CD4-positive, CD25-positive, alpha-beta regulatory T cell (primary cell): ENCODE data around the gene NR4A2. TPM values are rescaled to one million over a fixed set of nuclear protein-coding genes. Genes with fewer than 3 reads are reported as not detected.

Experiments
- ATAC-seq, 2 donors: fragments of 150-1000 bp; cut with Tn5 transposase; one replicate each; pipeline ENCODE4 v1.10.0; 2021; ENCODE audit warnings: low read depth in 2 of 2, moderate number of reproducible peaks in 2 of 2, moderate library complexity in 1 of 2
- DNase-seq, 3 donors: peaks; one replicate each; pipeline versions ENCODE4 v3.0.0 to v3.0.0-alpha.2; 2012 to 2022; ENCODE audit warnings: mixed read lengths in 1 of 3
- H3K27ac ChIP-seq: one replicate; pipeline ENCODE4 v1.7.0; 2013; ENCODE audit warnings: mild to moderate bottlenecking, low read length; ENCODE audit not compliant: insufficient read depth, poor library complexity, severe bottlenecking
- H3K27me3 ChIP-seq: one replicate; pipeline ENCODE4 v1.7.0; 2013; ENCODE audit warnings: low read length; ENCODE audit not compliant: control insufficient read depth, insufficient read depth
- H3K36me3 ChIP-seq: one replicate; pipeline ENCODE4 v1.7.0; 2013; ENCODE audit warnings: mild to moderate bottlenecking, low read length, moderate library complexity; ENCODE audit not compliant: control insufficient read depth, insufficient read depth
- H3K4me1 ChIP-seq: 2 replicates; pipeline ENCODE4 v1.7.0; 2013; ENCODE audit warnings: mild to moderate bottlenecking, low read length; ENCODE audit not compliant: insufficient read depth, control insufficient read depth, poor library complexity, severe bottlenecking
- H3K4me3 ChIP-seq: one replicate; pipeline ENCODE4 v1.7.0; 2013; ENCODE audit warnings: low read depth, mild to moderate bottlenecking, low read length, moderate library complexity
- H3K9me3 ChIP-seq, 2 experiments: 1 replicate in 1 of 2; 2 replicates in 1 of 2; pipeline ENCODE4 v1.7.0; 2013; ENCODE audit warnings: low read length in 2 of 2, mild to moderate bottlenecking in 1 of 2, moderate library complexity in 1 of 2; ENCODE audit not compliant: control insufficient read depth in 2 of 2
- H3K27ac Mint-ChIP-seq, 3 donors: one replicate each; pipeline ENCODE4 v1.8.0; 2020 to 2022; ENCODE audit warnings: mild to moderate bottlenecking in 3 of 3, mixed read lengths in 3 of 3, moderate library complexity in 2 of 3
- H3K27me3 Mint-ChIP-seq: one replicate; pipeline ENCODE4 v1.8.0; 2022; ENCODE audit warnings: mild to moderate bottlenecking, mixed read lengths
- H3K36me3 Mint-ChIP-seq: one replicate; pipeline ENCODE4 v1.8.0; 2020; ENCODE audit warnings: mixed read lengths
- H3K4me1 Mint-ChIP-seq, 4 donors: one replicate each; pipeline ENCODE4 v1.8.0; 2020 to 2022; ENCODE audit warnings: mixed read lengths in 4 of 4, mild to moderate bottlenecking in 1 of 4
- H3K4me3 Mint-ChIP-seq, 4 donors: one replicate each; pipeline ENCODE4 v1.8.0; 2020 to 2022; ENCODE audit warnings: mild to moderate bottlenecking in 4 of 4, mixed read lengths in 4 of 4, moderate library complexity in 3 of 4
- H3K9me3 Mint-ChIP-seq, 7 donors: one replicate each; pipeline ENCODE4 v1.8.0; 2020 to 2022; ENCODE audit warnings: mixed read lengths in 7 of 7, mild to moderate bottlenecking in 3 of 7, moderate library complexity in 2 of 7
- polyA plus RNA-seq, 4 donors: library from polyadenylated mRNA; unstranded; fragments of 300-500 nt; fragmentation: Illumina TruSeq; gene quantifications; one replicate each; pipeline ENCODE4 v1.2.3, GENCODE V29; 2021
- total RNA-seq: library from RNA; stranded (reverse); gene quantifications from one replicate; pipeline ENCODE4 v1.2.3, GENCODE V29; 2022

The NR4A2 gene
- total RNA-seq (398 TPM), polyA plus RNA-seq (10 to 100 TPM; 11.4 to 22.6 (median 13.4) TPM)

GRCh38 chr2:156332534-156333273 is at the start of gene NR4A2:
NR4A2 (minus strand) TSS chr2:156332721; CDS start chr2:156330186, 2,535 bp downstream.
- Histone ChIP-seq H3K36me3 (peaks cover 11% of the 10 kb centered on the region), H3K4me3 (peak within 1 kb of the TSS; percentile 93), H3K27me3 (no peaks in the 10 kb centered on the region), H3K4me1 (peaks cover 35% of the 10 kb centered on the region), H3K27ac (peak within 1 kb of the TSS; percentile 99), H3K9me3 (no peaks in the 10 kb centered on the region)
- H3K4me3 Mint-ChIP-seq = peak within 1 kb of the TSS; percentile 98 to 100 (median 98)
- peaks cover 0 to 8% (median 0%) of the 10 kb centered on the region in 7 donors for H3K9me3 Mint-ChIP-seq
- DNase-seq (peak; percentile 92 to 95 (median 94)), ATAC-seq (peak; percentile 73 to 78)
- peaks cover 9% of the 10 kb centered on the region for H3K36me3 Mint-ChIP-seq
- H3K27ac Mint-ChIP-seq = peak within 1 kb of the TSS; percentile 98 to 100 (median 99)
- H3K27me3 Mint-ChIP-seq = peaks cover 36% of the 10 kb centered on the region
- H3K4me1 Mint-ChIP-seq = peaks cover 16 to 36% (median 35%) of the 10 kb centered on the region in 4 donors

- peak overlapping the region in 2 of 3 donors; percentile 57 to 77 for H3K27ac Mint-ChIP-seq
- Histone ChIP-seq H3K27me3 (peaks cover 2% of the 10 kb centered on the region), H3K4me1 (no peaks in the 10 kb centered on the region), H3K36me3 (no peaks in the 10 kb centered on the region), H3K9me3 (no peaks in the 10 kb centered on the region), H3K27ac (no peak overlapping the region), H3K4me3 (no peak overlapping the region)
- peaks cover 0 to 1% (median 0%) of the 10 kb centered on the region in 7 donors for H3K9me3 Mint-ChIP-seq
- H3K4me1 Mint-ChIP-seq = no peaks in the 10 kb centered on the region
- no peaks in the 10 kb centered on the region for H3K36me3 Mint-ChIP-seq
- H3K27me3 Mint-ChIP-seq = peaks cover 12% of the 10 kb centered on the region
- no peak for DNase-seq
- no peak overlapping the region for H3K4me3 Mint-ChIP-seq
- no peak for ATAC-seq
Observed at GRCh38 chr2:156380117-156380645, 47.7 kb upstream of the NR4A2 start.

GRCh38 chr2:156379714-156380113 is 47.2 kb upstream of the NR4A2 start:
- Mint-ChIP-seq H3K4me3 (no peak overlapping the region), H3K4me1 (no peaks in the 10 kb centered on the region), H3K36me3 (no peaks in the 10 kb centered on the region), H3K27me3 (peaks cover 12% of the 10 kb centered on the region), H3K9me3 (peaks cover 0 to 1% (median 0%) of the 10 kb centered on the region in 7 donors), H3K27ac (peak overlapping the region in 2 of 3 donors; percentile 57 to 77)
- no peak overlapping the region for H3K27ac ChIP-seq
- peaks cover 2% of the 10 kb centered on the region for H3K27me3 ChIP-seq
- H3K4me1 ChIP-seq = no peaks in the 10 kb centered on the region
- no peaks in the 10 kb centered on the region for H3K36me3 ChIP-seq
- no peak overlapping the region for H3K4me3 ChIP-seq
- H3K9me3 ChIP-seq = no peaks in the 10 kb centered on the region
- ATAC-seq (no peak), DNase-seq (no peak)

DNA sequence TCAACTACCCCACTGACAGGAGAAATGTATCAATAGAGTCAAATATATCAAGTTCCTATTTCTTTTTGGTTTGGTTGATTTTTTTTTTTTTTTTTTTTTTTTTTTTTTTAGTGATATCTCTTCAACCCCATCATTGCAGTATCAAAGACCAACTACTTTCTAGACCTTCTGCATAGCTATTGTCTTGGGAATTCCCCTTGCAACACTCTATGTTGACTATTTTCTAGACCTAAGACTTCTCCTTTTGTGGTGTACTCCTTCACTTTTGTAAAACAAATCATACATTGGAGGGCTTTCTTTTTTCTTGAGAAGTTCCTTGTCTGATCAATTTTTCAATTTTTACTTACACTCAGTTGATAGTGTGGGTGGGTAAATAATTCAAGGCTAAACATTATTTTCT is 46.5 kb upstream of the NR4A2 start:
- no peak for DNase-seq
- Histone ChIP-seq H3K36me3 (no peaks in the 10 kb centered on the region), H3K4me3 (no peak overlapping the region), H3K27me3 (peaks cover 2% of the 10 kb centered on the region), H3K27ac (no peak overlapping the region), H3K4me1 (no peaks in the 10 kb centered on the region), H3K9me3 (no peaks in the 10 kb centered on the region)
- no peaks in the 10 kb centered on the region for H3K36me3 Mint-ChIP-seq
- H3K4me3 Mint-ChIP-seq = no peak overlapping the region
- H3K4me1 Mint-ChIP-seq = no peaks in the 10 kb centered on the region
- H3K9me3 Mint-ChIP-seq = peaks cover 0 to 3% (median 0%) of the 10 kb centered on the region in 7 donors
- H3K27me3 Mint-ChIP-seq = peaks cover 12% of the 10 kb centered on the region
- no peak for ATAC-seq
- H3K27ac Mint-ChIP-seq = no peak overlapping the region

DNA sequence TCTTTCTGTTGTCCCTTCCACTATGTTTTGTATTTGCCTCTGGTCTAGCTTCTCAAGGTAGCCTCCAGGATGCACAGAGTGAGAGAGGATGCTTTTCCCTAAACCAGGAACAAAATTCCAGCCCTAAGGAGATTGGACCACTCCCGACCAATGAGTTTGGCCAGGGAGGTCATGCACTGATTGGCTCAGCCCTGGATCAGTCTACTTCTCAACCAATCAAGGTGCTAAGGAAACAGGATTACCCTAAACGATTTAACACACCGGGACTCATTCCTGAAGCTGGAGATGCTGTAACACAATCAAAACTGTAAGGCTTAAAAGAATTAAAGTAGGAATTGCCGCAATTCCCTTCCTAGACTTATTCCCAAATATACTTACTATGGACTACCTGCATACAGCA is 34.2 kb upstream of the NR4A2 start:
- H3K27me3 ChIP-seq = no peaks in the 10 kb centered on the region
- DNase-seq (no peak), ATAC-seq (no peak)
- no peaks in the 10 kb centered on the region for H3K4me1 ChIP-seq
- H3K9me3 ChIP-seq = no peaks in the 10 kb centered on the region
- Mint-ChIP-seq H3K4me3 (no peak overlapping the region), H3K4me1 (peaks cover 0 to 3% (median under 1%) of the 10 kb centered on the region in 4 donors), H3K27me3 (no peaks in the 10 kb centered on the region), H3K36me3 (peaks cover 12% of the 10 kb centered on the region), H3K9me3 (peaks cover 0 to 3% (median 0%) of the 10 kb centered on the region in 7 donors), H3K27ac (no peak overlapping the region)
- H3K36me3 ChIP-seq = no peaks in the 10 kb centered on the region
- no peak overlapping the region for H3K4me3 ChIP-seq
- no peak overlapping the region for H3K27ac ChIP-seq

- DNase-seq (no peak), ATAC-seq (no peak)
- Histone ChIP-seq H3K27me3 (no peaks in the 10 kb centered on the region), H3K4me1 (no peaks in the 10 kb centered on the region), H3K36me3 (no peaks in the 10 kb centered on the region), H3K4me3 (no peak overlapping the region), H3K9me3 (no peaks in the 10 kb centered on the region), H3K27ac (no peak overlapping the region)
- Mint-ChIP-seq H3K36me3 (peaks cover 12% of the 10 kb centered on the region), H3K27ac (no peak overlapping the region), H3K9me3 (no peaks in the 10 kb centered on the region), H3K27me3 (no peaks in the 10 kb centered on the region), H3K4me1 (peaks cover 0 to 3% (median under 1%) of the 10 kb centered on the region in 4 donors), H3K4me3 (no peak overlapping the region)
Observed at GRCh38 chr2:156363141-156363540, 30.6 kb upstream of the NR4A2 start.

DNA sequence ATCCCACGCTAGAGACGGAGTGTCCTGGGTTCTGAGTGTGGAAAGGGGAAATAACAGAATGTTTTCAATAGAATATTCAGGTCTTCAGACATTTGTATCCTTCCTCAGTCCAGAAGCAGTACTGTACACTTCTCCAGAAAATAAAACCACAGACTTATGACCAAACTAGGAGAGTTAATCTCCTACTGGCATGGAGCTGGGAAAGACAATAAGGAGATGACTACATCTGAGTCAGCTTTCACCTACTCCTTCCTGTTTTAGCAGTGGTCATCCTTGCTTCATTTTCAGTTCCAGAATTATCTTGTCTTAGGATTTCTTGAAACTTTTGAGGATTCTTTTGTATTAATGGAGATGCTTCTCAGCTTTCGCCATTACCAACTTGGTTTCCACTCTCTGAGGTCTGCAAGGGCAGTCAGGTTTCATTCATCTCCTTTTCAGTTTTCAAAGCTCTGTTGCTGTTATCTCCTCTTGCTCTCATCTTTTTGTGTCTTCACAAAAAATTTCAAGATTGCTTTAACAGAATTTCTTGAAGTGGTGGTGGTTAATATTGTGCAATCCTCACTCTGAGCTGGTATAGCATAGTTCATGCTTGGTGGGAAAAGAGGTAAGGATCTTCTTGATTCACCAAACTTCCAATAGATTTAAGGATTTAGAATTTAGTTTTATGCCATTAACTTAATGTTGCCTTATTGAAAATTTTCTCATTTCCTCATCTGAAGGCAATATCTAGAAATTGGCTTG is 23.7 kb upstream of the NR4A2 start:
- Mint-ChIP-seq H3K27ac (no peak overlapping the region), H3K27me3 (peaks cover 4% of the 10 kb centered on the region), H3K4me3 (no peak overlapping the region), H3K9me3 (no peaks in the 10 kb centered on the region), H3K36me3 (peaks cover 4% of the 10 kb centered on the region), H3K4me1 (peaks cover 0 to 9% (median under 1%) of the 10 kb centered on the region in 4 donors)
- Histone ChIP-seq H3K27me3 (no peaks in the 10 kb centered on the region), H3K36me3 (no peaks in the 10 kb centered on the region), H3K27ac (no peak overlapping the region), H3K4me3 (no peak overlapping the region), H3K4me1 (no peaks in the 10 kb centered on the region), H3K9me3 (no peaks in the 10 kb centered on the region)
- DNase-seq (no peak), ATAC-seq (no peak)
